H7 (cell line): Measurements from ENCODE around the gene FAP. TPM values are rescaled to one million over a fixed set of nuclear protein-coding genes. Genes with fewer than 3 reads are reported as not detected.

ENCODE experiments used
- DNase-seq: peaks from one replicate; pipeline ENCODE4 v3.0.0; 2012
- H3K27me3 ChIP-seq: 2 replicates; pipeline ENCODE4 v1.6.0; 2011; ENCODE audit warnings: mild to moderate bottlenecking, low read length; ENCODE audit not compliant: control insufficient read depth, insufficient read depth
- H3K36me3 ChIP-seq: replicated peaks from 2 replicates; pipeline ENCODE4 v1.5.1; 2011; ENCODE audit warnings: low read length; ENCODE audit not compliant: control insufficient read depth, insufficient read depth
- H3K4me3 ChIP-seq: 2 replicates; pipeline ENCODE4 v1.5.1; 2011; ENCODE audit warnings: low read depth, mild to moderate bottlenecking, control low read depth, low read length, moderate library complexity; ENCODE audit not compliant: insufficient read depth
- total RNA-seq: library from RNA; depleted of rRNA; stranded (reverse); fragments of >200 nt; shearing (Covaris generic); gene quantifications from 2 replicates; pipeline ENCODE4 v1.2.3, GENCODE V29; 2014; rRNA removed

FAP gene
- not detected in 2 replicates for total RNA-seq

DNA sequence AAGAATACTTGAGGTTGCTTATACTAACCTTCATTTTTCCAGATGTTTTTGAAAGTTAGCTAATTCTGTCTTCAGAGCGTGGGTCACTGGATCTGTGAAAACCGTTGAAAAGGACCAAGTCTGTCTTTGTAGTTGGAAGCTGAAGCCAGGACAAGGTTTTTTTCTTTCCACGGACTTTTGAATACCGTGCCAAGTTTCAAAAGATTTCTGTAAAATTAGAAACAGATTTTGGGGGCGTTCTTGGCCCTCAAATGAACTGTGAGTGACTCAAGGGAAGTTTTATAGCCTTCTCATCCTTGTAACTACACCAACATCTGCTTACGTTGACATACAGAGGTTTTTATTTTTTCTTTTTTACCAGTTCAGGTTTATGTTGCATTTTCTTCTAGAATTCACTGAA, at the start of gene FAP:
Gene FAP, minus strand, starts transcription at position 152 of the 400 bp plus-strand sequence. Its CDS starts 118 bp downstream, at position 34.
- Histone ChIP-seq H3K27me3 (no peaks in the 10 kb centered on the region), H3K4me3 (no peak within 1 kb of the TSS), H3K36me3 (no peaks in the 10 kb centered on the region)
- DNase-seq, result no peak

GRCh38 chr2:162291748-162292147, 48.5 kb upstream of the FAP start:
- no peaks in the 10 kb centered on the region for H3K36me3 ChIP-seq
- no peak for DNase-seq
- H3K4me3 ChIP-seq, result no peak overlapping the region
- no peaks in the 10 kb centered on the region for H3K27me3 ChIP-seq

GRCh38 chr2:162282765-162283425, 39.6 kb upstream of the FAP start:
- Histone ChIP-seq H3K27me3 (no peaks in the 10 kb centered on the region), H3K4me3 (no peak overlapping the region), H3K36me3 (no peaks in the 10 kb centered on the region)
- no peak for DNase-seq

GRCh38 chr2:162280654-162281053, 37.4 kb upstream of the FAP start:
- no peaks in the 10 kb centered on the region for H3K36me3 ChIP-seq
- no peak overlapping the region for H3K4me3 ChIP-seq
- DNase-seq, result no peak
- no peaks in the 10 kb centered on the region for H3K27me3 ChIP-seq

DNA sequence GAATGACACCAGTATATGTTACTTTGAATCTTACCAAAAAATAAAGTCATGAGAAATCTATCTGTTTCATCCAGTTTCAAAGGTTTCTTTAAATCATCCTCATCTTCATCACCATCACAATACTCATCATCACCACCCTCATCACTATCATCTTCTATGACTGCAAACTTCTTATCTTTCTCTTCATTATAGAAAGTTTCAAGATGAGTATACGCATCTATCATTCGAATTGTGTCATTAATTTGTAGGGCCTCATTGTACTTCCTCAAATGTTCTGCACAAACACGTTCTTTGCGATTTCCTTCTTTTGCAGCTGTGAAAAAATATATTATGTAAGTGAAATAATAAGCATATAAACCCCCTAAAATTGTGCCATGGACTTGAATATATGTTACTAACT, 34.1 kb upstream of the FAP start:
- Histone ChIP-seq H3K27me3 (no peaks in the 10 kb centered on the region), H3K4me3 (no peak overlapping the region), H3K36me3 (no peaks in the 10 kb centered on the region)
- DNase-seq, result no peak

DNA sequence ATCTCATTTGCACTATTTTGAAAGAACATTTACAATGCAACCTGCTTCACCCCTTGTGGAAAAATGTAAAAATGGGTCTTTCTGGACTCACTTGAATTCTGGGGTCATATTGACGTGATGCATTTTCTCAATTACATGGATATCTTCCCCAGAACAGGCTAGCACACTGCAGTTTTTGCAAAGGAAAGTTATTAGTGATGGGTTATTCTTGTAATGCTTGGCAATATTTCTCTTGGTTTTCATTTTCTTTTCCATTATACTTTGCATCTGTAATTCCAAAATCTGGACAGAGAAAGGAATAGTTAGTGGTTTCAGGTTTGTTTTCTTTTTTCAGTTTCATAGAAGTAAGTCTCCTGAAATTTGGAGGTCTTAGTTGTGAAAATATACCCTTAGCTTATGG, 24.8 kb upstream of the FAP start:
- Histone ChIP-seq H3K4me3 (no peak overlapping the region), H3K36me3 (no peaks in the 10 kb centered on the region), H3K27me3 (no peaks in the 10 kb centered on the region)
- no peak for DNase-seq

DNA sequence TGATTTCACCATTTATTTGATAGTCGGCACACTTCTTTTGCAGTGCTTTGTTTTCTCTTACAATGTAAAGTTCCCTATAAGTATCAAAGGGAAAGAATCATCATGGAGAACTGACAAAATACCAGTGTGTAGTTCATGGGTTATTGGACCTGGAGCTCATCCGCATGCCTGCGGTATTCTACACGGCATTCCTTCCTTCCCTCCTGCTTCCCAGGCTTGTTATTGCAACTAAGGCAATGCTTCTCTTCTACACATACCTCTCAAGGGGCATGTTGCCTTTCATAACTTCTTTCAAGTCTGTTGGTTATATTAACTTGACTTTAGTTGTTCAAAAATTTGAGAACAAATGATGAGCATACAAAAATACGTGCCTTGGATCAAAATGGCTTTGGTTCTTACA, 24.3 kb upstream of the FAP start:
- Histone ChIP-seq H3K4me3 (no peak overlapping the region), H3K27me3 (no peaks in the 10 kb centered on the region), H3K36me3 (no peaks in the 10 kb centered on the region)
- no peak for DNase-seq

DNA sequence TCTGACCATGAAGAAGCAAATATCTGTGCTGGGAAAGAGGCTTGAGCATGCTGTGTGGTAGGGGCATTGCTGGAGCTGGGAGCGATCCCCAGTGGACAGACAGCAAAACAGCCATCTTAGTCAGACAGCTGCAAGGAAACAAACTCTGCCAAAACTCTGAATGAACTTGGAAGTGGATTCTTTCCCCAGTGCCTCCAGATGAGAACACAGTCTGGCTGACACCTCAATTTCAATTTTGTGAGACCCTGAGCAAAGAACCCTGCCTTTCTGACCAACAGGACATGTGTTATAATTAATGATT, 23.2 kb upstream of the FAP start:
- Histone ChIP-seq H3K4me3 (no peak overlapping the region), H3K27me3 (no peaks in the 10 kb centered on the region), H3K36me3 (no peaks in the 10 kb centered on the region)
- DNase-seq, result no peak

- Histone ChIP-seq H3K36me3 (no peaks in the 10 kb centered on the region), H3K27me3 (no peaks in the 10 kb centered on the region), H3K4me3 (no peak overlapping the region)
- no peak for DNase-seq
Measured at GRCh38 chr2:162265666-162266459, 22.6 kb upstream of the FAP start.

- no peak for DNase-seq
- no peak overlapping the region for H3K4me3 ChIP-seq
- H3K27me3 ChIP-seq, result no peaks in the 10 kb centered on the region
- H3K36me3 ChIP-seq, result no peaks in the 10 kb centered on the region
Measured at GRCh38 chr2:162261032-162261945, 18.0 kb upstream of the FAP start.

GRCh38 chr2:162258686-162259085, 15.4 kb upstream of the FAP start:
- H3K36me3 ChIP-seq, result no peaks in the 10 kb centered on the region
- DNase-seq, result no peak
- H3K4me3 ChIP-seq, result no peak overlapping the region
- H3K27me3 ChIP-seq, result no peaks in the 10 kb centered on the region

GRCh38 chr2:162258169-162258568, 14.9 kb upstream of the FAP start:
- no peaks in the 10 kb centered on the region for H3K36me3 ChIP-seq
- no peak for DNase-seq
- no peaks in the 10 kb centered on the region for H3K27me3 ChIP-seq
- H3K4me3 ChIP-seq, result no peak overlapping the region

DNA sequence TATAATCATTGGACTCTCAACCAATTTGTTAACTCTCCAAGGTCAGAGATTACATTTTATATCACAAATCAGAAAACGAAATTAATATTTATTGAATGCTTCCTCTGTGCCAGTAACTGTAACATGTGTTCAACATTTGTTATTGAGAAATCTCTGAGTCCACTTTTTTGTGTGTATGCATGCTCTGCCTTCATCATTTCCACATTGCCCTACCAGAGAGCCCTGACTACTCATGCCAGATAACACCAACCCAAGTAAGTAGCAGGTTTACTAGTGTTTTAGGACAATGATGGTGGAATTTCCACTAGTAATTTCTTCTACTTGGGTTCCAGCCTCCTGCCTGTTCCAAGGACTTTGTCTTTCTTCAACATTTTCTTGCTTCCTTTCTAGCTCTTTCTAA, 14.2 kb upstream of the FAP start:
- DNase-seq, result no peak
- H3K27me3 ChIP-seq, result no peaks in the 10 kb centered on the region
- H3K36me3 ChIP-seq, result no peaks in the 10 kb centered on the region
- no peak overlapping the region for H3K4me3 ChIP-seq

DNA sequence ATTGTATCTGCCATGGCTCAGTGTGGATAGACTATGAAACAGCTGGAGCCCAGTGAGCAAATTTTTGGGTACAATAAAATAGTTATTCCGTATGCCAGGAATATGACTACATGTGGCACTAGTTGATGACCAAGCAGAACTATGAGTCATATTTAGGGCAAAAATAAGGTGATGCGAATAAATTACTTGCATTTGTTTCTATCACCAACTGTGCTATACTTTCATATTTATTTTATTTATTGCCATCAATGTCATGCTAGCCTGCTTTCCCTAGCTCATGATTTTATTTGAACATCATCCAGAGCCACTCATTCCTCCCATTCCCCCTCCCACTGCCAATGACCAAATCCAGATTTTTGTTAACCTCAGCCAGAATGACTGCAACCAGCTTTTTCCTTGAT, 13.3 kb upstream of the FAP start:
- no peak overlapping the region for H3K4me3 ChIP-seq
- no peaks in the 10 kb centered on the region for H3K36me3 ChIP-seq
- H3K27me3 ChIP-seq, result no peaks in the 10 kb centered on the region
- no peak for DNase-seq
